Measurements from ENCODE around the gene C19orf81. TPM values are rescaled to one million over a fixed set of nuclear protein-coding genes. Genes with fewer than 3 reads are reported as not detected.

Gene C19orf81
- polyA plus RNA-seq, 1 donor from 2014 or later = 28.3 TPM

- Histone ChIP-seq H3K36me3 (ENCODE audit: insufficient read depth, low read length) (no peaks in the 10 kb centered on the region), H3K79me2 (replicated peaks; ENCODE audit: insufficient read depth, low read length) (no peaks in the 10 kb centered on the region), H3K4me3 (ENCODE audit: low read length) (peak overlapping the region; percentile 92), H3K9ac (ENCODE audit: low read length) (no peak overlapping the region), H3K27ac (ENCODE audit: low read length) (no peak overlapping the region), H2AFZ (ENCODE audit: low read depth, low read length) (no peak overlapping the region), H3K27me3 (ENCODE audit: insufficient read depth, low read depth, low read length) (peaks cover 23% of the 10 kb centered on the region), H3K4me2 (ENCODE audit: low read length) (no peak overlapping the region), H4K20me1 (ENCODE audit: insufficient read depth) (no peaks in the 10 kb centered on the region), H3F3A (ENCODE audit: insufficient read depth, low read length, poor library complexity, severe bottlenecking) (no peaks in the 10 kb centered on the region), H3K9me3 (ENCODE audit: low read length) (peaks cover 3% of the 10 kb centered on the region), H3K9me2 (ENCODE audit: insufficient read depth, low read length) (no peaks in the 10 kb centered on the region)
- TF ChIP-seq EP300 (conservative IDR thresholded peaks at IDR 0.05; ENCODE audit: poor library complexity, severe bottlenecking) (no peak), REST (IDR thresholded peaks at IDR 0.05; ENCODE audit: borderline replicate concordance) (no peak), MXI1 (conservative IDR thresholded peaks at IDR 0.05; ENCODE audit: poor library complexity, severe bottlenecking) (no peak), SMC3 (conservative IDR thresholded peaks at IDR 0.05; ENCODE audit: poor library complexity) (no peak), POLR2AphosphoS5 (IDR thresholded peaks at IDR 0.05) (no peak), RAD21 (conservative IDR thresholded peaks at IDR 0.05) (no peak), TAF1 (IDR thresholded peaks at IDR 0.05; ENCODE audit: low read depth) (no peak), EZH2 (IDR thresholded peaks at IDR 0.05; ENCODE audit: borderline replicate concordance, insufficient read depth, low read length, poor library complexity, severe bottlenecking) (no peak)
- TF ChIP-seq, protein P1, sequence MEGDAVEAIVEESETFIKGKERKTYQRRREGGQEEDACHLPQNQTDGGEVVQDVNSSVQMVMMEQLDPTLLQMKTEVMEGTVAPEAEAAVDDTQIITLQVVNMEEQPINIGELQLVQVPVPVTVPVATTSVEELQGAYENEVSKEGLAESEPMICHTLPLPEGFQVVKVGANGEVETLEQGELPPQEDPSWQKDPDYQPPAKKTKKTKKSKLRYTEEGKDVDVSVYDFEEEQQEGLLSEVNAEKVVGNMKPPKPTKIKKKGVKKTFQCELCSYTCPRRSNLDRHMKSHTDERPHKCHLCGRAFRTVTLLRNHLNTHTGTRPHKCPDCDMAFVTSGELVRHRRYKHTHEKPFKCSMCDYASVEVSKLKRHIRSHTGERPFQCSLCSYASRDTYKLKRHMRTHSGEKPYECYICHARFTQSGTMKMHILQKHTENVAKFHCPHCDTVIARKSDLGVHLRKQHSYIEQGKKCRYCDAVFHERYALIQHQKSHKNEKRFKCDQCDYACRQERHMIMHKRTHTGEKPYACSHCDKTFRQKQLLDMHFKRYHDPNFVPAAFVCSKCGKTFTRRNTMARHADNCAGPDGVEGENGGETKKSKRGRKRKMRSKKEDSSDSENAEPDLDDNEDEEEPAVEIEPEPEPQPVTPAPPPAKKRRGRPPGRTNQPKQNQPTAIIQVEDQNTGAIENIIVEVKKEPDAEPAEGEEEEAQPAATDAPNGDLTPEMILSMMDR (IDR thresholded peaks at IDR 0.05; ENCODE audit: poor library complexity, severe bottlenecking) = no peak
These were observed 8.9 kb upstream of the C19orf81 start for GRCh38 chr19:50640368-50640767.

- H4K20me1 ChIP-seq (ENCODE audit: insufficient read depth) = no peaks in the 10 kb centered on the region
- no peaks in the 10 kb centered on the region for H3K36me3 ChIP-seq (ENCODE audit: insufficient read depth, low read length)
- H3F3A ChIP-seq (ENCODE audit: insufficient read depth, low read length, poor library complexity, severe bottlenecking) = no peaks in the 10 kb centered on the region
- no peaks in the 10 kb centered on the region for H3K9me2 ChIP-seq (ENCODE audit: insufficient read depth, low read length)
- no peak overlapping the region for H3K4me3 ChIP-seq (ENCODE audit: low read length)
- H3K27ac ChIP-seq (ENCODE audit: low read length) = no peak overlapping the region
- no peak overlapping the region for H2AFZ ChIP-seq (ENCODE audit: low read depth, low read length)
- peaks cover 26% of the 10 kb centered on the region for H3K27me3 ChIP-seq (ENCODE audit: insufficient read depth, low read depth, low read length)
- H3K4me2 ChIP-seq (ENCODE audit: low read length) = no peak overlapping the region
- no peaks in the 10 kb centered on the region for H3K9me3 ChIP-seq (ENCODE audit: low read length)
- TF ChIP-seq REST (IDR thresholded peaks at IDR 0.05; ENCODE audit: borderline replicate concordance) (no peak), POLR2AphosphoS5 (IDR thresholded peaks at IDR 0.05) (no peak), EP300 (conservative IDR thresholded peaks at IDR 0.05; ENCODE audit: poor library complexity, severe bottlenecking) (no peak), RAD21 (conservative IDR thresholded peaks at IDR 0.05) (no peak), EZH2 (IDR thresholded peaks at IDR 0.05; ENCODE audit: borderline replicate concordance, insufficient read depth, low read length, poor library complexity, severe bottlenecking) (no peak), TAF1 (IDR thresholded peaks at IDR 0.05; ENCODE audit: low read depth) (no peak), SMC3 (conservative IDR thresholded peaks at IDR 0.05; ENCODE audit: poor library complexity) (no peak), MXI1 (conservative IDR thresholded peaks at IDR 0.05; ENCODE audit: poor library complexity, severe bottlenecking) (no peak)
- TF ChIP-seq, protein P1 (IDR thresholded peaks at IDR 0.05; ENCODE audit: poor library complexity, severe bottlenecking) = no peak
- H3K9ac ChIP-seq (ENCODE audit: low read length) = no peak overlapping the region
- no peaks in the 10 kb centered on the region for H3K79me2 ChIP-seq (replicated peaks; ENCODE audit: insufficient read depth, low read length)
These were observed 4.8 kb upstream of the C19orf81 start for GRCh38 chr19:50644315-50644915.
